CD14-positive monocyte (primary cell): ENCODE measurements around the gene ARID3C. TPM values are rescaled to one million over a fixed set of nuclear protein-coding genes. Genes with fewer than 3 reads are reported as not detected.

Experiments used
- DNase-seq, 3 donors: peaks; one replicate each; pipeline ENCODE4 v3.0.0-alpha.2; 2011 to 2022
- H2AFZ ChIP-seq: 2 replicates; pipeline ENCODE4 v1.6.0; 2012; ENCODE audit warnings: mild to moderate bottlenecking, low read depth, low read length, inconsistent platforms; ENCODE audit not compliant: insufficient read depth, poor library complexity, severe bottlenecking
- H3K27ac ChIP-seq, 2 donors: 1 replicate in 1 of 2; 2 replicates in 1 of 2; pipeline ENCODE4 v1.5.1; 2012 to 2013; ENCODE audit warnings: low read length in 2 of 2, control low read depth in 1 of 2, inconsistent platforms in 1 of 2, low read depth in 1 of 2, mild to moderate bottlenecking in 1 of 2
- H3K27me3 ChIP-seq, 2 donors: one replicate each; pipeline versions ENCODE4 v1.6.0 to v1.6.1; 2011 to 2013; ENCODE audit warnings: low read length in 2 of 2; ENCODE audit not compliant: control insufficient read depth in 2 of 2, insufficient read depth in 2 of 2
- H3K36me3 ChIP-seq, 2 donors: replicated peaks in 1 of 2; 1 replicate in 1 of 2; 2 replicates in 1 of 2; pipeline versions ENCODE4 v1.5.1 to v1.6.1; 2012 to 2013; ENCODE audit warnings: low read length in 2 of 2, control low read depth in 1 of 2, inconsistent platforms in 1 of 2, mild to moderate bottlenecking in 1 of 2; ENCODE audit not compliant: insufficient read depth in 2 of 2, control insufficient read depth in 1 of 2
- H3K4me1 ChIP-seq, 2 donors: 1 replicate in 1 of 2; 2 replicates in 1 of 2; pipeline versions ENCODE4 v1.5.1 to v1.6.1; 2012 to 2013; ENCODE audit warnings: low read length in 2 of 2, control low read depth in 1 of 2, inconsistent platforms in 1 of 2, mild to moderate bottlenecking in 1 of 2, moderate library complexity in 1 of 2; ENCODE audit not compliant: insufficient read depth in 2 of 2, control insufficient read depth in 1 of 2
- H3K4me2 ChIP-seq: replicated peaks from 2 replicates; pipeline ENCODE3; 2012; ENCODE audit warnings: low read length, moderate library complexity, mild to moderate bottlenecking; ENCODE audit not compliant: poor library complexity, severe bottlenecking; ENCODE audit errors: extremely low read depth
- H3K4me3 ChIP-seq, 3 experiments: fragments of 200-600 bp in 1 of 3; sonication (generic) in 1 of 3; replicated peaks in 1 of 3; 1 replicate in 2 of 3; 2 replicates in 1 of 3; pipeline ENCODE4 v1.5.1; 2011 to 2013; ENCODE audit warnings: low read length in 3 of 3, mild to moderate bottlenecking in 3 of 3, control low read depth in 2 of 3, low read depth in 2 of 3, inconsistent platforms in 1 of 3, moderate library complexity in 1 of 3
- H3K79me2 ChIP-seq: 2 replicates; pipeline ENCODE4 v1.6.0; 2012; ENCODE audit warnings: mild to moderate bottlenecking, control low read depth, inconsistent platforms, low read length, moderate library complexity; ENCODE audit not compliant: insufficient read depth
- H3K9ac ChIP-seq: 2 replicates; pipeline ENCODE4 v1.6.0; 2017; ENCODE audit warnings: low read length, mild to moderate bottlenecking; ENCODE audit not compliant: insufficient read depth, poor library complexity, severe bottlenecking
- H3K9me3 ChIP-seq, 2 donors: replicated peaks in 1 of 2; 1 replicate in 1 of 2; 2 replicates in 1 of 2; pipeline versions ENCODE4 v1.5.1 to v1.6.1; 2012 to 2013; ENCODE audit warnings: low read length in 2 of 2, control low read depth in 1 of 2; ENCODE audit not compliant: control insufficient read depth in 1 of 2, insufficient read depth in 1 of 2
- H4K20me1 ChIP-seq: 2 replicates; pipeline ENCODE4 v1.6.0; 2012; ENCODE audit warnings: mild to moderate bottlenecking, low read length, control low read depth, moderate library complexity; ENCODE audit not compliant: insufficient read depth
- H3K27ac Mint-ChIP-seq, 7 donors: one replicate each; pipeline ENCODE4 v1.8.0; 2020; ENCODE audit warnings: mild to moderate bottlenecking in 7 of 7, mixed read lengths in 7 of 7, moderate library complexity in 6 of 7, inconsistent platforms in 2 of 7
- H3K27me3 Mint-ChIP-seq, 3 donors: one replicate each; pipeline ENCODE4 v1.8.0; 2021 to 2022; ENCODE audit warnings: low read depth in 3 of 3, mild to moderate bottlenecking in 3 of 3, mixed read lengths in 3 of 3, moderate library complexity in 3 of 3, inconsistent platforms in 1 of 3
- H3K36me3 Mint-ChIP-seq, 2 donors: one replicate each; pipeline ENCODE4 v1.8.0; 2020; ENCODE audit warnings: mixed read lengths in 2 of 2, inconsistent platforms in 1 of 2, mild to moderate bottlenecking in 1 of 2
- H3K4me1 Mint-ChIP-seq: one replicate; pipeline ENCODE4 v1.8.0; 2020; ENCODE audit warnings: mild to moderate bottlenecking, mixed read lengths
- H3K4me3 Mint-ChIP-seq, 2 donors: one replicate each; pipeline ENCODE4 v1.8.0; 2020; ENCODE audit warnings: mild to moderate bottlenecking in 2 of 2, mixed read lengths in 2 of 2, moderate library complexity in 1 of 2
- H3K9me3 Mint-ChIP-seq, 7 donors: one replicate each; pipeline ENCODE4 v1.8.0; 2020 to 2022; ENCODE audit warnings: mixed read lengths in 7 of 7, mild to moderate bottlenecking in 6 of 7, moderate library complexity in 6 of 7, inconsistent platforms in 2 of 7
- CTCF ChIP-seq: fragments of 200-600 bp; IDR thresholded peaks from one replicate; pipeline ENCODE4 v1.8.0; 2022; ENCODE audit warnings: antibody characterized with exemption, mild to moderate bottlenecking
- WGBS: methylation state at CpG from one replicate; pipeline ENCODE4 v1.1.5; 2013; ENCODE audit warnings: missing lambda C conversion rate; ENCODE audit not compliant: insufficient coverage; 5-methylcytosine and 5-hydroxymethylcytosine counted together
- intact Hi-C, 2 donors: fragments of 100-400 bp; cut with micrococcal nuclease; formaldehyde crosslinking; loops; one replicate each; pipeline versions ENCODE4 v1.15.0 to v1.15.1; 2023
- polyA plus RNA-seq, 3 donors: library from polyadenylated mRNA; depleted of rRNA in 1 of 3; unstranded in 2 of 3; stranded (reverse) in 1 of 3; fragments of 300-500 nt in 2 of 3; fragments of >200 nt in 1 of 3; fragmentation: Illumina TruSeq in 2 of 3; gene quantifications; 1 replicate in 2 of 3; 2 replicates in 1 of 3; pipeline ENCODE4 v1.2.3, GENCODE V29; 2012 to 2021

ARID3C gene
- polyA plus RNA-seq, 3 donors = not detected

- no peak overlapping the region for H3K27ac Mint-ChIP-seq
- H3K4me3 Mint-ChIP-seq = peak overlapping the region in 1 of 2 donors; percentile 13
- Histone ChIP-seq H3K4me1 (no peaks in the 10 kb centered on the region), H3K27me3 (peaks cover 24 to 41% of the 10 kb centered on the region in 2 donors), H2AFZ (no peak overlapping the region), H3K9ac (no peak overlapping the region), H3K79me2 (no peaks in the 10 kb centered on the region), H3K4me2 (no peak overlapping the region), H3K4me3 (no peak overlapping the region), H3K9me3 (peaks cover 0 to 19% of the 10 kb centered on the region in 2 donors), H3K27ac (no peak overlapping the region), H4K20me1 (no peaks in the 10 kb centered on the region), H3K36me3 (no peaks in the 10 kb centered on the region)
- no peak for TF ChIP-seq CTCF
- 100% methylated on average over 3 of the region's 12 CpGs for WGBS
- intact Hi-C loops = no loop called here
- no peak for DNase-seq
- H3K27me3 Mint-ChIP-seq = peaks cover 42 to 60% (median 45%) of the 10 kb centered on the region in 3 donors
- H3K9me3 Mint-ChIP-seq = peaks cover 0 to 3% (median 2%) of the 10 kb centered on the region in 7 donors
- H3K4me1 Mint-ChIP-seq = peaks cover 2% of the 10 kb centered on the region
- H3K36me3 Mint-ChIP-seq = peaks cover 0 to 1% of the 10 kb centered on the region in 2 donors
Observed at GRCh38 chr9:34574571-34574970, 54.3 kb downstream of the ARID3C start.

- Histone ChIP-seq H3K4me2 (no peak overlapping the region), H3K4me3 (no peak overlapping the region), H3K79me2 (no peaks in the 10 kb centered on the region), H4K20me1 (no peaks in the 10 kb centered on the region), H2AFZ (no peak overlapping the region), H3K36me3 (no peaks in the 10 kb centered on the region), H3K9ac (no peak overlapping the region), H3K9me3 (peaks cover 0 to 13% of the 10 kb centered on the region in 2 donors), H3K27me3 (peaks cover 17 to 33% of the 10 kb centered on the region in 2 donors), H3K27ac (no peak overlapping the region), H3K4me1 (no peaks in the 10 kb centered on the region)
- TF ChIP-seq CTCF = no peak
- WGBS = 98% methylated on average over 16 of the region's 17 CpGs
- no peak overlapping the region for H3K4me3 Mint-ChIP-seq
- peaks cover 37 to 52% (median 38%) of the 10 kb centered on the region in 3 donors for H3K27me3 Mint-ChIP-seq
- DNase-seq = no peak
- peaks cover 0 to 1% of the 10 kb centered on the region in 2 donors for H3K36me3 Mint-ChIP-seq
- peaks cover 0 to 3% (median 2%) of the 10 kb centered on the region in 7 donors for H3K9me3 Mint-ChIP-seq
- intact Hi-C loops = no loop called here
- peaks cover 2% of the 10 kb centered on the region for H3K4me1 Mint-ChIP-seq
- peak overlapping the region in 1 of 7 donors; percentile 39 for H3K27ac Mint-ChIP-seq
Observed at GRCh38 chr9:34573599-34574325, 55.1 kb downstream of the ARID3C start.
